NCI-H1930 (cell line): ENCODE data around the gene DPF3.
A peak's percentile ranks its signal among the peaks of the same experiment; 100 is the strongest.
"Not testable (repeated sequence)": the region's sequence is repeated elsewhere in the genome, so short reads cannot be mapped to it uniquely, and the experiment has no call there.

Experiments
- DNase-seq, 2 experiments: peaks; one replicate each; lab custom pipeline; 2025; lab: John Stamatoyannopoulos, UW

Gene DPF3

DNA sequence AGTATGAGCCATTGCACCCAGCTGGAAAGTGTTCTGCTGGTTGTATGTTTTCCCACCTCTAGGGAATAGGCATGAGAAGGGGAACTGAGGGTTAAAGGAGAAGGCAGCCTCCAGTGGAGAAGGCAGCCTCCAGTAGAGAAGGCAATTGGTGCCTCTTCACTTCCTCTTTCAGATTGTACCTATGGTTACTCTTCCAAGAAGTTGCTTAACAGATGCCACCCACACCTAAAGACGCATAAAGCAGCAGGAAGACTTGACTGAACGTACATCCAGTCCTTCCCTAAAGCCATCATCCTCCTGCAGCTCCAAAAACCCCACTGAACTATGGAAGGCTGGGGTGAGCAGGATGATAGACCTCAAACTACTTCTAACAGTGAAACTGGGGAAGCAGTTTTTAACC, 13.1 kb downstream of the DPF3 start:
- DNase-seq = no peak

DNA sequence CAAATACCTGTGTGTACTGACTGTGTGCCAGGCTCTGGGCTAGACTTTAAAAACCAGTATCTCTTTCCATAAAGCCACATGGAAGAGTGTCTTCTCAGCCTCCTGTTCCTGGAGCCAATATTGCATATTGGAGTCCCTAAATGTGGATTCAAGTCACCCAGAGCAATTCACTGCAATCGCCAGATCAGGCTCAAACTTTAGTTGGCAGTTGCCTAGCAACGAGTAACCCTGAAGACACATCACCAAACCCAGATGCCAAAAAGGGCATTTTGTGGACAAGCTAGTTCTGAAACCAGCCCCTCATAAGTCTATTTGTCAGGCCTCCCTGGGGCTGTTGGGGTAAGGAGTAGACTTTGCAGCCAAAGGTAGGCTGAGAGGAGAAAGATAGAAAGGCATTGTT, 13.7 kb downstream of the DPF3 start:
- no peak for DNase-seq

DNA sequence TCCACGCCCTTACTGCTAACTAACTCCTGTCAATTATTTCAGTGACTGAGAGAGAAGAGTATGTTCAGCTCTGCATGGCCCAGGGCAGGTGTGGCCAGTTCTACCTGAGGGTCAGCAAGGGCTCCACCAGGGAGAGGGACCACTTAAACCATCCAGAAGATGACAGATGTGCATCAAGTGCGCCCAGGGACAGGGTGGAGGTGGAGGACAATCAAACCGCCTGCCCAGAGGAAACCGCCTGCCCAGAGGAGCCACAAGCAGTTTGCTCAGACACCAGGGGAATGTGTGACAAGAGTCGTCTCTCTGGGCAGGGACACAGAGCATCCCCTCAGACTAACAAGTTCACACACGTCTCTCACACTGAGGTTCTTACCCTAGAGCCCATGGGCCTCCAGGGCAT, 14.5 kb downstream of the DPF3 start:
- no peak for DNase-seq

DNA sequence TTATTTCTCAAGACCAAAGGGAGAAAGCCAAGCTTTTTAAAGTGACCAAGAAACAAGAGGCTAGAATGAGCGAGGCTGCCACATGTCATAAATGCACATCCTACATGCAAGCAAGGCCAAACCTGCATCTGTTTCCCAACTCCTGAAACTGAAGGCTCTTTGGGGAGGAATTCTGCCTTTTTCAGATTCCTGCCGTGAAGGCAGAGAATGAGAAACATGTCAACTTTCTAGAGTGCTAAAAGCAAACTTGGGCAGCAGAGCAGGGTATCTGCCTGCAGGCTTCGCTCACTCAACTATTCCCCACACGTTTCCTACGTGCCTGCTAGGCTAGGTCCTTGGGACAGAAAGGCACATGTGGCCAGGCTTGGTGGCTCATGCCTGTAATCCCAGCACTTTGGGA, 15.2 kb downstream of the DPF3 start:
- no peak for DNase-seq

DNA sequence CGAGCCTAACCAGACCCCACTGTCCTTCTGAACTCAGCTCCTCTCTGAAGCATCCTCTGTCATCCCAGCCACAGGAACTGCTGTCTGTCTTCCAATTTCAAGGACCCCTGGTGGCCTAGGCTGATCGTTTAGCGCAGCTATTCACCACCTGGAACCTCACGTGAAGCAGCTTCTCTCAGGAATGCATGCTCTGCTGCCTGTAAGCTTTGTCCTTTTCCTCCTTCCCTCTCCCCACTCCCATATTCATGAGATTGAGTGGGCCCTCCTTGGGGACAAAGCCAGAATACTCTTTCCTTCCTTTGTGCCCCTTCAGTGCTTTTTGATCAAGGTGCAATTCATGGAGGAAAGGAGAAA, 17.2 kb downstream of the DPF3 start:
- no peak for DNase-seq

DNA sequence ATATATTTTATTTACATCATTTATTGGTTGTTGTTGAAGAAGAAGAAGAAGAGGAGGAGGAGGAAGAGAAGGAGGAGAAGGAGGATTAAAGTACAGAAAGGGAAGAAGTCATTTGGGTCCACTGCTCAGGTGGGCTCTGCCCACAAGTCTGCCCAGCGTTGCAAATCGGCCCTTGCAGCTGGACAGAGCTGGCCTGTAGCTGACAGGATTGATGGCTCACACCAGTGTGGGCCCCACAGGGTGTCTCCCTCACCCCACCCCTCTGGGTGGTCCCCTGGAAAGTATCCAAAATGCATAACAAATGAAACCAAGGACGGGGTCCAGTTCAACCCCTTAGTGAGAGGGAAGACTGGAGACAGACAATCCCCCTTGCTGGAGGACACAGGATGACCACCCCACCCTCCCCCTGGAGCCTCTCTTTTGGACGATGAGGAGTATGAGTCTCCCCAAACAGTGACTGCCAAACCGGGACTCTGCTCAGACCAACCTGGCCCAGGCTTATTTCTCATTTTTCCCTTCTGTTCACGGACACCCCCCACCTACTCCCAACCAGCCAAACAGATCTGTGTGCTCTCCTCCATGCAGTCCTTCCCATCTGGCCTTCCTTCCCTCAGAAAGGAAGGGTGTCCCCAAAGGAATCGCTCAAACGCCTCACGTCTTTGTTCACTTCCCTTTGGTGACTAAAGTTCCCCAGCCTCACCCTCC, 17.7 kb downstream of the DPF3 start:
- DNase-seq = no peak

DNA sequence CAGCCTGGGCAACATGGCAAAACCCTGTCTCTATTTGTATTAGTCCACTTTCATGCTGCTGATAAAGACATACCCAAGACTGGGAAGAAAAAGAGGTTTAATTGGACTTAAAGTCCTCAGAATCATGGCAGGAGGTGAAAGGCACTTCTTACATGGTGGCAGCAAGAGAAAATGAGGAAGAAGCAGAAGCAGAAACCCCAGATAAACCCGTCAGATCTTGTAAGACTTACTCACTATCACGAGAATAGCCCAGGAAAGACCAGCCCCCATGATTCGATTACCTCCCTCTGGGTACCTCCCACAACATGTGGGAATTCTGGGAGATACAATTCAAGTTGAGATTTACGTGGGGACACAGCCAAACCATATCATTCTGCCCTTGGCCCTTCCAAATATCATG, 23.0 kb downstream of the DPF3 start:
- not testable (repeated sequence) for DNase-seq

DNA sequence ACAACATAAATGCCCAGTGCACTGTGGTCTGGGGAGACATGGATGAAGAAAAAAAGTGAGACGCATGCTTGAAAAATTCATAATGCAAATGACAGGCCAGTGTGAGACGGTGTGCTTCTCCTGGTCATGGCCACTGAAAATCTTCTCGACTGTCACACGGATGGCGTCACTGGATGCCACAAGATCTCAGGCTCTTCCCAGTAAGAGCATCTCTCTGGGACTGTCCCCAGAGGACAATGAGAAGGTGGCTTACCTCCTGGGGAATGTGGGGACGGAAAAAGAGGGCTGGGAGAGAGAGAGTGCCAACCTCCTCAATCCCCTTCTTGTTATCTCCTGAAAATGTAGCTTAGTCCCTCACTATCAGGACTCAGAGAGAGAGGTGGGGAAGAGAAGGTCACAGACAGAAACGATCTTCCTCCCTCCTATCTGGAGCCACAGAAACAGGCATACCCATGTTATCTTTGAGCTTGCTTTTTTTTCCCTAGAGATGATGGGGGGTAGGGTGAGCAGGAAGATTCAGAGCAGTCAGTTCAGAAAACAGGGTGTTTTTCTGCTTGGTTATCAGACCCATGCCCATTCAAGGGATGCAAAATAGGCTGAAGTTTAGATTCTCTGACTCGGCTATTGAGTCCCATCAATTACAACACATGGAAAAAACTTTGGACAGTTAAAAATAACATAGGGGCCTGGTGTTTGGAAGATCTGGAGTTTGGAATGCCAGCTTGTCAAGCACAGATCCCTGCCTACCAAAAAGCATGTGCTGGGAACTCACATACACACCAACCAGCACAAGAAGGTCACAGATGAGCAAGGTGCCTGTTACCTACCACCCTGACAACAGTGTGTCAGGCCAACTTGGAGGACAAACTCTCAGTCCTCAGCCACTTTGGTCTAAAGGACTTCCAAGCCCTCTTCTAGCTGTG, 24.2 kb downstream of the DPF3 start:
- DNase-seq = no peak

DNA sequence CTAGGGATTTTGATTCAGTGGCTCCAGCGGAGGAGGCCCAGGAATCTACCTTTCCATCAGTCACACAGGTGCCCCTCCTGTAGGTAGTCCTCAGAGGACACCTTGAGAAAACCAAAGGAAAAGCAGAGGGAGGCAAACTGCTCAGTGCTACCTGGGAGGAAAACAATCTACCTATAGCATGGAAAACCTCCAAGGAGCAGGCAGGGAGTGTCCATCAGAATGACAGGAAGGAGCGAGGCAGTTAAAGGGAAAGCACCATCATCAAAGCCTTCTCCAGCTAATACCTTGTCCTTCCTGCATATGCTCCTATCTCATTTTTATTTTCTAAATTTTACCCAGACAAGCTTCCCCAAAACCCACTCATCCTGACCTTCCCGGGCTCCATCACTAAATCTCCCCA, 25.4 kb downstream of the DPF3 start:
- DNase-seq = no peak

DNA sequence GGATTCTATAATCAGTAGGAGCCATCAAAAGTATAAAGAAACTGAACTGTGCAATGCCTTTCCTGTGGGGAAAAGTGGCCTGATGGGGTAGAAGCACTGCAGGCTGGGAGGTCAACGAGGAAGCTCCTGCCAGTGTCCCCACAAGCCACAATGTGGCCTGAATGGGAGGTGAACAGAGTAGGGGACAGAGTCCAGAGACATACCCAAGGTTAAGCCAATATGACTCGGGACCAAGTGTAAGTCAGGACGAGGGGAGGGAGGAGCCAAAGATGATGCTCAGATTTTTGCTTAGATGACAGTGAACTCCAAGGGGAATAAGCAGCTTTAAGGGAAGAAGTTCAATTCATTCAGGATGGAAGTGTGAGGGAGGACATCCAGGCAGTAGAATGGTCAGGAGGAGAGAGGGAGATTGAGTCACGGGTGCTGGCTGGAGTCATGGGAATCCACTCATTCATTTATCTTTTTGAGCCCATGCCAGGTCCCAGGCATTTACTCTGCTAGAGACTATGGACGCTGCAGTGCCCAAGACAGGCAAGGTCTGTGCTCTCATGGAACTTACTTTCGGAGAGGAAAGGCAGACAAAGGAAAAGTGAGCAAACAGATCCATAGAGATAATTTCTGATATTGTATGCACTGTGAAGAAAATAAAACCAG, 29.1 kb downstream of the DPF3 start:
- no peak for DNase-seq

DNA sequence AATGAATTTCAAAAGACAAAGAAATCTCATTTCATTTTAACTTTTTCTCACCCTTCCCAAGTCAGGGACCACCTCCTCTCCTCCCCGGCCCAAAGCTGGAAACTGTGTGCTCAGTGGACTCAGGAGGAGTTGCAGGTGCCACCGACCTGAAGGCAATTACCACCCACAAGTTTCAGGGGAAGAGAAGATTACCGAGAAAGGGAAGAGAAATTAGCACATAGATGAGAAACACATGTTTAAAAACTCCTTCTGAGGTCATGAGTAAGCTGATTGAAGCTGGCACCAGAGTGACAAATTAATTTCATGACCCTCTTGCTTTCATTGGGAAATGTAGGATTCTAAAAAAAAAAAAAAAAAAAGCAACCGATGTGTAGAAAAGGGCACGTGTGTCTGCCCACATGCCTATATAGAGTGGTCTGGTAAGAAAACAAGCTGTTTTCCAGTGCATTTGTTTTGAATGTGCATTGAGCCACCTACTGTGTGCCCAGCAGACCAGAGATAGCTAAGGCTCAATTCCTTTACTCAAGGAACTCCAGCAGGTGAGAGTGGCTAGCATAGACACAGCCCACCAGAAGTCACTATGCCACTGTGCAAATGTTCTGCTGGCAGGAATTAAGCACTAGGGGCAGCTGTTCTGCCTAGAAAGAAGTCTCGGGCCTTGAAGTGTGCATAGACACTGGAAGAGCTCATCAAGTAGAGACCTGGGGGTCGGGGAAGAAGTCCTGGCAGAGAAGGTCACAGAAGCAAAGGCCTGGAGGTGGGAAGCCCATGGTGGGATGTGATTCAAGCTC, 30.5 kb downstream of the DPF3 start:
- no peak for DNase-seq

DNA sequence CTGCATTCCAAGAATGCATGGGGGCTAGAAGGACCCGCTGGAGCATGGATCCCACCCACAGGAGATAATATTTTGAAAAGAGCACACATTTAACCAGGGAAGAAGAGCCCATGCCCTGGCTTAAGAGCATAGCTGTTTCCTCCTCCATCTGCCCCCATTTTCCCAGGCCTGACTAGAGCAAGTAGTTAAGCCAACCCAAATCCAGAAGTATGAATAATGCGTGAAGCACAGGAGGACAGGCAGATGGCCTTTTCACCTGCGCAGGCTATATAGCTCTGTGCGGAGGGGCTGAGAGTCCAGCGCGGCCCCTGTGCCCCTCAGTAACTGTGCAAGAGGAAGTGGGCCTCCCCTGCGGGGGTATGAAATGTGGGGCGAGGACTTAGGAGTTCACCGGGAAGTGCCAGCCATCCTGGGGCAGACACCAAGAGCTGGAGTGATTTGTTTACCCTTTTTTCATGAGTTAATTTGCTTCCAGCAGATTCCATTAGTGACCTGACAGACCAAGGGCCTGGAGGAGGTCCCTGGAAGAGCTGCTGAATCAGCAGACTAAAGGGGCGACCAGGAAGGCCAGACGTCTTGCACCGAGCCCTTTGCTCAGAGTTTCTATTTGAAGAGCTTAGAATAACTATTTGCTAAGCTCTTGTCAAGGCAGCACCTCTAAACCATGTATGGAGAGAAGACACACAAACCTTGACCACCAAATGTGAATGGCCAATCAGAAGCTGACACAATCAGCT, 37.2 kb downstream of the DPF3 start:
- no peak for DNase-seq

DNA sequence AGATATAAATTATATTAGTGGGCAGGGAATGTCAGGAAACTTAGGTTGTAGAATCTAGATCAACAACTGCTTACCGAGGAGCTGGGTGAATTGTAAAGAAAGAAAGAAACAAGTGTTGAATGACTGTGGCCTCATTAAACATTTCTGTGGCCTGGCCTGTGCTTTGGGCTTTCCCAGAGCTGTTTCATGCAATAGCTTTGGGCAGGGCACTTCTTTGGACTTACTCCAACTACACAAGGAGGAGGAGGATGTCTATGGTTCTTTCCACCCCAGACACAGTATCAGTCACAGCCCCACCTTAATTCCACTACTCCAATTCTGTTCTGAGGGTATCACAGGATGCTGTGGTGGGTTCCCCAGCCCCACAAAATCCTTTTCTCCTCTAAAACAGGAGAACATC, 38.0 kb downstream of the DPF3 start:
- DNase-seq = no peak

DNA sequence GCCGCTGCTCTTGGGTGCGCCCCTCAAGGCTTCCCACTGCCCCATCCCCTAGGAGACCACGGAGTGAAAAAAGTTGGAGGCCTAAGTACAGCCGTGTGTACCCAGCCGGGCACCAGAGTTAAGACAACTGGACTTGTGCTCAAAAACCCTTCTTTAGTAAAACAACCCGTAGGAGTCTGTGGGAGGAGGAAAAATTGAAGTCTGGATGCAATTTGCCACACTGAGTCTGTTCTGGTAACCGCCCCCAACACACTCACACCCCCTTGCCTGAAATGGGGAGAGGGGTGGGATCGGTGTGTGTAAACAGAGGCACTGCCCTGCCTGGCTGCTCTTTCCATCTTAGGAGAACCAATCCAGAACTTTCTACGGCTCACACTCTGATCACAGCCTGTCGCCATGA, 41.7 kb downstream of the DPF3 start:
- no peak for DNase-seq

DNA sequence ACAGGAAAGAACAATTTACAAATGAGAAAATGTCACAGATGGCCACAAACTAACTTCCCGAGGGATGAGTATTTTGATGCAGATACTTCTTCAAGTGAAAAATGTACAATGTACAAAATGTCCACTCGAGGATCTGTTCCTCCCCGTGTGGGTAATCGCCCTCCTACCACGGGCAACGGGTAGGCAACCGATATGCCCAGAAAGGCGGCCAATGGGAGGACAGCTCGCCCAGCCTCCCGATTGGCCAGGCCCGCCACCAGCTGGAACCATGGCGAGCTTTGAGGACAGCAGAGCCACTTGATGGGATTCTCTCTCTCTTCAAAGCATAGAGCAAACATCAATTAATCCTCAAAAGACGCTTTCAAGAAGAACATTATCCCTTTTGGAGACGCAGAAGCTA, 42.3 kb downstream of the DPF3 start:
- DNase-seq = peak in 1 of 2 experiments; percentile 3

DNA sequence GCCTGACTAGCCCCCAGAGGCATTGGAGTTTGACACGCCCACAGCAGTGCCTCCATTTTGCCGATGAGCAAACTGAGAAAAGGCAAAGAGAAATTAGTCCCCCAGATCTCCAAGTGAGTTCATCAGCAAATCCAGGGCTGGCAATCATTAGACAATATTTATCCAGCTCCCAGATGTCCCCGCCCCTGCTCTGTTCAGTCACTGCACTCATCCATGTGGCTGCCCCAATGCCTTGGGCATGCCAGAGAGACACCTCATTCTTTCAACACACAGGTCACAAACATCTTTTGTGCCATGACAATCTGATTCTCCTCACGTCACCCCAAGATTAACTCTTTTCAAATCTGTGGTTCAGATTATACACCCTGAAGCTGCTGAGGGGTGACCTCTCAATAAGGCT, 43.5 kb downstream of the DPF3 start:
- DNase-seq = no peak

DNA sequence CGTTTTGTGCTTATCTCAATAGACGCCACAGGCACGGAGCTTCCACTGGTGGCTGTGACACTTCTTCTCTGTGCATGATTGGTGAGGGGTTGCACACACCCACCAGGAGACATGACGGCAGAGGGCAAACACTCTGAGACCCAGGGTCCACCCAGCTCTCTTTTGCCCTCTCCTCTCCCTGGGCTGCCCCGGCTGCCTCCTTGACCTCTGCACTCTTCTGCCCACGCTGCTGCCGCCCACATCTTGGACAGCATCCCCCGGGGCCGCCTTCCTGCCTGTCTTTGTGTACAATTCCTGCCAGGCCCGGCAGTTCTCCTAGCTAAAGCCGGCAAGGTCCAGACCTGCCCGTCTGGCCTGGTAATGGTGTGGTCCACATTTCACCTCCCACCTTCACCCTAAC, 44.7 kb downstream of the DPF3 start:
- DNase-seq = no peak

DNA sequence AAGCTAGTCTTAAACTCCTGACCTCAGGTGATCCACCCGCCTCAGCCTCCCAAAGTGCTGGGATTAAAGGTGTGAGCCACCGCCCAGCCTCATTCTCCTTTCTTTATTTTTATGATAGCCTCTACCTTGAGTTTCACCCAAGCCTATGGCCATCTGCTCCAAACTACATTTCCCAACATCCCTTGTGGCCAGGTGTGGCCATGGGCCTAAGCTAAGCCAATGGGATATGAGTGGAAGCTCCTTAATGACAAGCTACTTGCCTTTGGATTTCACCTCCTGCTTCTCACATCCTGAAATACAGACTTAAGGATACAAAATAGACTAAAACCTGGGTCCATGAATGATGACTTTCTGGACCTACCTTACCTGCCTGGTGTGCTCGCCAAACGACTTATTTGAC, 46.2 kb downstream of the DPF3 start:
- no peak for DNase-seq

DNA sequence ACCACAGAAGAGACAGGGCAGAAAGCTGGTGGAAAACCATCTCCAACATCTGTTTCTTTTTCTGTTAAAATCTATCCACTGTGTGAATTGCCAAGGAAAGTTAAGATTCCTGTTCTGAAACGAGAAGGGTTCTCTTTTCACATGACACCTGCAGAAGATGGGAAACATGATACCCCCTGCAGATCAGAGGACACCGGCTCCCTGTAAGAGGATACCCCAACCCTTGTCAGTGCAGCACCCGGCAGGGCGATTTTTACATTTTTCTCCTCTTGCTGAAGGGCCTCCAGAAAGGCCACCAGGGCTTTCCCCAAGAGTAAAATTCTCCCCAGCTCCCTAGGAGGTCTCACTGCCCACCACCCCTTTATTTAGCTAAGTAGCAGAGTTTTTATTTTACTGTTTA, 48.2 kb downstream of the DPF3 start:
- DNase-seq = no peak

DNA sequence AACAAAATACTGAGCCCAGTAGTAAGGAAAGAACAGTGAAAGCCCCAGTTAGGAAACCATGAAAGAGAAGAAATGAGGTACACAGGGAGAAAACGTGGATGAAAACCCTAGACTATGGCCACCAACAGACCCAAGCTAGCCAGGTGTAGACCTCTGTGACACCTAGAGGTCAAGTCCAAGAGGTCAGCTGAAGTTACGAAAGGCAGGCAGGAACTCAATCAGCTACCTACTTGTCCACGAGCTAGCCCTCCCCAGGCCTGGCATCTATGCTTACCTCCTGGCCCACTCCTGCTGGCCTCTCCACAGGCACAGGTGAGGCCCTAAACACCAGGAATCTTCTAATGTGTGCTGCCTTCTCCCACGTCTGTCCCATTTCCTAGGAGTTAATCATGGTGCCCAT, 48.7 kb downstream of the DPF3 start:
- DNase-seq = no peak

DNA sequence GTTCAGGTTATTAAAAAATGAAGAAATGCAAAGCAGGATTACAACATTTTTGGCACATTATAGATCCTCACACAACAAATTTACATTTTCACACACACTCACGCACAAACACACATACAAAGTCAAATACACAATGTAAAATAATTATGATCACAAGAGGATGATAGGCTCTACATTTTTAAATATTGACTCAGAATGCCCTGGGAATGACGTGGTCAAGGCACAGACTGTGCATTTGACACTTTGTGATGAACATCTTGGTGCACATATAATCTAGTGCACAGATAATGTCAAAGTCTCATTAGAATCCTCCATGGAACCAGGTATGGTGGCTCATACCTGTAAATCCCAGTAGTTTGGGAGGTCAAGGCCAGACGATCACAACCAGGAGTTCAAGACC, 49.4 kb downstream of the DPF3 start:
- DNase-seq = no peak
